HL-60 (cell line): Measurements from ENCODE around the gene SPA17.

Experiments used
- DNase-seq, 2 experiments: peaks; one replicate each; pipeline ENCODE4 v3.0.0-alpha.2; 2010 to 2020; ENCODE audit warnings: low read depth in 1 of 2, low spot score in 1 of 2
- H3K27ac ChIP-seq: fragments of 250-450 bp; sonication (Bioruptor Pico); replicated peaks from 2 replicates; pipeline ENCODE4 v1.5.1; 2020; ENCODE audit warnings: mild to moderate bottlenecking, moderate library complexity
- H3K27me3 ChIP-seq: fragments of 250-450 bp; sonication (Bioruptor Pico); 2 replicates; pipeline ENCODE4 v1.5.1; 2021; ENCODE audit warnings: mild to moderate bottlenecking, moderate library complexity; ENCODE audit not compliant: insufficient read depth, poor library complexity, severe bottlenecking
- H3K4me3 ChIP-seq: replicated peaks from 2 replicates; pipeline ENCODE4 v1.5.1; 2011; ENCODE audit warnings: mild to moderate bottlenecking, control low read depth, low read length; ENCODE audit not compliant: insufficient read depth
- GABPA ChIP-seq: IDR thresholded peaks from 2 replicates; pipeline ENCODE4 v1.6.1; 2012; ENCODE audit warnings: low read depth
- POLR2AphosphoS5 ChIP-seq: IDR thresholded peaks from 2 replicates; pipeline ENCODE4 v1.6.1; 2012; ENCODE audit warnings: low read depth
- SPI1 ChIP-seq: IDR thresholded peaks from 2 replicates; pipeline ENCODE4 v1.6.1; 2012; ENCODE audit warnings: low read depth, mild to moderate bottlenecking, borderline replicate concordance
- TF ChIP-seq, protein P1 (sequence below): IDR thresholded peaks from one replicate; pipeline ENCODE4 v1.5.1; 2011; ENCODE audit warnings: low read length, control low read depth, inconsistent platforms; ENCODE audit not compliant: insufficient read depth
- TF ChIP-seq, protein P2 (sequence below): IDR thresholded peaks from 2 replicates; pipeline ENCODE4 v1.6.1; 2012; ENCODE audit warnings: low read depth; ENCODE audit not compliant: insufficient replicate concordance

SPA17 gene

DNA sequence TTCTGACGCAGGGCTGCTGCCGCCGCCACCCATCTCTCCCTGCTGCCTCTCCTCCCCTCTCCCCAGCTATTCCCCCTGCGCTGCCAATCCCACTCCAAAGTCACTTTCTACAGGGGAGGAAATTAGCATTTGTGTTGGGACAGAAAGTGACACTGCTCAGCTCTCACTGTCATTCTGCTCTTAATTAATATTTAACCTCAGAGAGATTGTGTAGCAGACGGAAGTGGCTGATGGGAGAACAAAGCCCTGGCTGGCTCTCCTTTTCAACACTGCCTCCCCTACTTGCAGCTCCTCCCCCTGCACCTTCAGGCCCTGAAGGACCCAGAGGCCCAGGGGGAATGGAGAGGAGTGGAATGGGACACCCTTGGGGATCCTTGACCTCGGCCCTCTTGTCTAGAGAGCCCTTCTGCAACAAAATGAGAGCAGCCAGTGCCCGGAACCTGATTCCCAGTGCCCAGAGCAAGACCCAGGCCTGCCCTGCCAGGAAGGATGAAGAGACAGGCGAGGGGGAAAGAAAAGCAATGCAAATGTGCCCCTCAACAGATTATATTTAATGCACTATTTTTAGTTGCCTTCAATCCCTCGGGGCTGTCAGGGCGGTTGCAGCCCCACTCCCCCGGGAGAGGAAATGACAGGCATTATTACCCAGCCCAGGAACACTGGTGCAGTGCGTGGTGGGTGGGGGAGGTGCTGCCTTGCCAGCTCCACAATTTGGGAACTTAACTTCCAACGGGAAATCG is 51.4 kb downstream of the SPA17 start:
- no peak for DNase-seq
- H3K4me3 ChIP-seq: no peak overlapping the region
- peaks cover 4% of the 10 kb centered on the region for H3K27me3 ChIP-seq
- H3K27ac ChIP-seq: no peak overlapping the region
- TF ChIP-seq, protein P1, sequence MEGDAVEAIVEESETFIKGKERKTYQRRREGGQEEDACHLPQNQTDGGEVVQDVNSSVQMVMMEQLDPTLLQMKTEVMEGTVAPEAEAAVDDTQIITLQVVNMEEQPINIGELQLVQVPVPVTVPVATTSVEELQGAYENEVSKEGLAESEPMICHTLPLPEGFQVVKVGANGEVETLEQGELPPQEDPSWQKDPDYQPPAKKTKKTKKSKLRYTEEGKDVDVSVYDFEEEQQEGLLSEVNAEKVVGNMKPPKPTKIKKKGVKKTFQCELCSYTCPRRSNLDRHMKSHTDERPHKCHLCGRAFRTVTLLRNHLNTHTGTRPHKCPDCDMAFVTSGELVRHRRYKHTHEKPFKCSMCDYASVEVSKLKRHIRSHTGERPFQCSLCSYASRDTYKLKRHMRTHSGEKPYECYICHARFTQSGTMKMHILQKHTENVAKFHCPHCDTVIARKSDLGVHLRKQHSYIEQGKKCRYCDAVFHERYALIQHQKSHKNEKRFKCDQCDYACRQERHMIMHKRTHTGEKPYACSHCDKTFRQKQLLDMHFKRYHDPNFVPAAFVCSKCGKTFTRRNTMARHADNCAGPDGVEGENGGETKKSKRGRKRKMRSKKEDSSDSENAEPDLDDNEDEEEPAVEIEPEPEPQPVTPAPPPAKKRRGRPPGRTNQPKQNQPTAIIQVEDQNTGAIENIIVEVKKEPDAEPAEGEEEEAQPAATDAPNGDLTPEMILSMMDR: no peak
- TF ChIP-seq, protein P2, sequence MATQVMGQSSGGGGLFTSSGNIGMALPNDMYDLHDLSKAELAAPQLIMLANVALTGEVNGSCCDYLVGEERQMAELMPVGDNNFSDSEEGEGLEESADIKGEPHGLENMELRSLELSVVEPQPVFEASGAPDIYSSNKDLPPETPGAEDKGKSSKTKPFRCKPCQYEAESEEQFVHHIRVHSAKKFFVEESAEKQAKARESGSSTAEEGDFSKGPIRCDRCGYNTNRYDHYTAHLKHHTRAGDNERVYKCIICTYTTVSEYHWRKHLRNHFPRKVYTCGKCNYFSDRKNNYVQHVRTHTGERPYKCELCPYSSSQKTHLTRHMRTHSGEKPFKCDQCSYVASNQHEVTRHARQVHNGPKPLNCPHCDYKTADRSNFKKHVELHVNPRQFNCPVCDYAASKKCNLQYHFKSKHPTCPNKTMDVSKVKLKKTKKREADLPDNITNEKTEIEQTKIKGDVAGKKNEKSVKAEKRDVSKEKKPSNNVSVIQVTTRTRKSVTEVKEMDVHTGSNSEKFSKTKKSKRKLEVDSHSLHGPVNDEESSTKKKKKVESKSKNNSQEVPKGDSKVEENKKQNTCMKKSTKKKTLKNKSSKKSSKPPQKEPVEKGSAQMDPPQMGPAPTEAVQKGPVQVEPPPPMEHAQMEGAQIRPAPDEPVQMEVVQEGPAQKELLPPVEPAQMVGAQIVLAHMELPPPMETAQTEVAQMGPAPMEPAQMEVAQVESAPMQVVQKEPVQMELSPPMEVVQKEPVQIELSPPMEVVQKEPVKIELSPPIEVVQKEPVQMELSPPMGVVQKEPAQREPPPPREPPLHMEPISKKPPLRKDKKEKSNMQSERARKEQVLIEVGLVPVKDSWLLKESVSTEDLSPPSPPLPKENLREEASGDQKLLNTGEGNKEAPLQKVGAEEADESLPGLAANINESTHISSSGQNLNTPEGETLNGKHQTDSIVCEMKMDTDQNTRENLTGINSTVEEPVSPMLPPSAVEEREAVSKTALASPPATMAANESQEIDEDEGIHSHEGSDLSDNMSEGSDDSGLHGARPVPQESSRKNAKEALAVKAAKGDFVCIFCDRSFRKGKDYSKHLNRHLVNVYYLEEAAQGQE: no peak
- TF ChIP-seq SPI1 (no peak), POLR2AphosphoS5 (no peak), GABPA (no peak)

DNA sequence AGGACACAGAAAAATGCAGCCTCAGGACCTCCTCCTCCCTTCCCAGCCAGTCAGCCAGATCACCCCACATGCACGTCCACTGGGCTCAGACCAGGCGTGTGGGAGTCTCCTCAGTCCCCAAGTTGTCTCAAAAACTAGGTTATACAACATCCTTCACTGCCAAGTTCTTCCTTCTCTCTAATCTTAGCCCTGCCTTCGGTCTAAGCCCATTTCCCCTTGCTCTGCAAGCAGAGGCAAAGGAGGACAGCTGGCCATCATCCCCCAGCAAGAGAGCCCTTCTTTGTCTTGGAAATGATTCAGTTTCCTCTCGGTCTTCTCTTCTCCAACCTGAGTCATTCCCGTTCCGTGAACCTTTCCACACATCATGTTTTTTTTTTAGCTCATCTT is 52.0 kb downstream of the SPA17 start:
- DNase-seq: peak in 1 of 2 experiments; percentile 20
- Histone ChIP-seq H3K27me3 (peaks cover 2% of the 10 kb centered on the region), H3K27ac (no peak overlapping the region), H3K4me3 (no peak overlapping the region)
- TF ChIP-seq SPI1 (no peak), POLR2AphosphoS5 (no peak), GABPA (no peak)
- TF ChIP-seq, protein P1: no peak
- TF ChIP-seq, protein P2: no peak

DNA sequence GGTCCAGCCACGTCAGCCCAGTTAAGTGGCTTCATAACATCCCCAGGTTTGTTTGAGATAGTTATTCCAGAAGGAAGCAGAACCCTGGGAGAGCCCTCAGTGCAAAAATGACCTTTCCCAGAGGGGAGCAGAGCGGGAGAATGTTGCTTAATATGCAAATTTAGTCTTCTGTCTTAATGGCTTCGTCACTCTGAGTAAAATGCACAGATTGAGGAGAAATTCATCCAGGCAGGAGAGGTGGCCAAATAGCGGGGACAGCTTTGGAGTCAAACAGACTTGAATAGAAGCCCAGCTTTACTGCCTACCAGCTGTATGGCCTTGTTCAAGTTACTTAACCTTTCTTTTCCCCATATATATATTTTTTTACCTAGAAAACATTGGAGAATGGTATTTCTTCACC is 53.8 kb downstream of the SPA17 start:
- TF ChIP-seq GABPA (no peak), SPI1 (no peak), POLR2AphosphoS5 (no peak)
- TF ChIP-seq, protein P1: no peak
- TF ChIP-seq, protein P2: no peak
- H3K4me3 ChIP-seq: no peak overlapping the region
- H3K27ac ChIP-seq: no peak overlapping the region
- DNase-seq: no peak
- peaks cover 2% of the 10 kb centered on the region for H3K27me3 ChIP-seq
